Parathyroid adenoma (tissue), 2 donors: Measurements from ENCODE around the gene HECA.

Experiments
- H2AFZ ChIP-seq: fragments of 300-600 bp; sonication (generic); one replicate; pipeline ENCODE4 v1.7.0; 2017; ENCODE audit warnings: antibody characterized with exemption, mild to moderate bottlenecking
- H3K27ac ChIP-seq: fragments of 300-600 bp; sonication (generic); one replicate; pipeline ENCODE4 v1.7.0; 2017
- H3K27me3 ChIP-seq: fragments of 300-600 bp; sonication (generic); one replicate; pipeline ENCODE4 v1.7.0; 2017; ENCODE audit warnings: low read length; ENCODE audit not compliant: control insufficient read depth, insufficient read depth
- H3K36me3 ChIP-seq: fragments of 300-600 bp; sonication (generic); one replicate; pipeline ENCODE4 v1.7.0; 2017; ENCODE audit warnings: low read length; ENCODE audit not compliant: control insufficient read depth, insufficient read depth
- H3K4me1 ChIP-seq: fragments of 300-600 bp; sonication (generic); one replicate; pipeline ENCODE4 v1.7.0; 2017; ENCODE audit warnings: control low read depth
- H3K4me2 ChIP-seq: fragments of 300-600 bp; sonication (generic); one replicate; pipeline ENCODE4 v1.7.0; 2017; ENCODE audit warnings: low read length
- H3K4me3 ChIP-seq: fragments of 300-600 bp; sonication (generic); one replicate; pipeline ENCODE4 v1.7.0; 2017; ENCODE audit warnings: low read depth, low read length
- H3K79me2 ChIP-seq: fragments of 300-600 bp; sonication (generic); one replicate; pipeline ENCODE4 v1.7.0; 2017; ENCODE audit warnings: control low read depth
- H3K9ac ChIP-seq: fragments of 300-600 bp; sonication (generic); one replicate; pipeline ENCODE4 v1.7.0; 2017; ENCODE audit warnings: mild to moderate bottlenecking
- H3K9me3 ChIP-seq: fragments of 300-600 bp; sonication (generic); one replicate; pipeline ENCODE4 v1.7.0; 2017; ENCODE audit warnings: low read length; ENCODE audit not compliant: control insufficient read depth
- TF ChIP-seq, protein P1 (sequence below): fragments of 300-600 bp; sonication (generic); IDR thresholded peaks from one replicate; pipeline ENCODE4 v1.7.0; 2017; ENCODE audit warnings: antibody characterized with exemption, mild to moderate bottlenecking
- donor health status: primary hyperparathyroidism.

HECA gene

DNA sequence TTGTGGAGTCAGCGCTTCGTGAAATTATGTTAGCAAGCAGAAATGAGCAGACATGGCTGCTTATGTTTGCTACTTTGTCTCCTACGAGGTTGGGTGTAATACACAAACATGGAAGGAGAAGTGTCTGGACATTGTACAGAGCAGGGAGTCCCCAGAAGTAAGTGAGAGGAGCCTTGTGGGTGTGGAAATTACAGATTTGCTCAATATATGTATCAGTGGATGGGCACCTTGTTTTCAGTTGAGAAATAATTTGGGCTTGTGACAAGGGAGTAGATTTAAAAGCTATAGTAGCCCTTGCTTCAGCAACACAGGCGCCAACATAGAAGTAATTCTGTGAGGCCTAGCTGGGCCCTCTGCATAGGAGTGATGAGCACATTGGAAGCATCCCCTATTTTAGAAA, 49.2 kb downstream of the HECA start:
- H3K4me3 ChIP-seq = no peak overlapping the region
- H3K4me1 ChIP-seq = no peaks in the 10 kb centered on the region
- H3K79me2 ChIP-seq = no peaks in the 10 kb centered on the region
- TF ChIP-seq, protein P1, sequence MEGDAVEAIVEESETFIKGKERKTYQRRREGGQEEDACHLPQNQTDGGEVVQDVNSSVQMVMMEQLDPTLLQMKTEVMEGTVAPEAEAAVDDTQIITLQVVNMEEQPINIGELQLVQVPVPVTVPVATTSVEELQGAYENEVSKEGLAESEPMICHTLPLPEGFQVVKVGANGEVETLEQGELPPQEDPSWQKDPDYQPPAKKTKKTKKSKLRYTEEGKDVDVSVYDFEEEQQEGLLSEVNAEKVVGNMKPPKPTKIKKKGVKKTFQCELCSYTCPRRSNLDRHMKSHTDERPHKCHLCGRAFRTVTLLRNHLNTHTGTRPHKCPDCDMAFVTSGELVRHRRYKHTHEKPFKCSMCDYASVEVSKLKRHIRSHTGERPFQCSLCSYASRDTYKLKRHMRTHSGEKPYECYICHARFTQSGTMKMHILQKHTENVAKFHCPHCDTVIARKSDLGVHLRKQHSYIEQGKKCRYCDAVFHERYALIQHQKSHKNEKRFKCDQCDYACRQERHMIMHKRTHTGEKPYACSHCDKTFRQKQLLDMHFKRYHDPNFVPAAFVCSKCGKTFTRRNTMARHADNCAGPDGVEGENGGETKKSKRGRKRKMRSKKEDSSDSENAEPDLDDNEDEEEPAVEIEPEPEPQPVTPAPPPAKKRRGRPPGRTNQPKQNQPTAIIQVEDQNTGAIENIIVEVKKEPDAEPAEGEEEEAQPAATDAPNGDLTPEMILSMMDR = no peak
- H2AFZ ChIP-seq = no peak overlapping the region
- H3K27ac ChIP-seq = no peak overlapping the region
- H3K9me3 ChIP-seq = no peaks in the 10 kb centered on the region
- no peak overlapping the region for H3K9ac ChIP-seq
- H3K36me3 ChIP-seq = no peaks in the 10 kb centered on the region
- H3K4me2 ChIP-seq = no peak overlapping the region
- no peaks in the 10 kb centered on the region for H3K27me3 ChIP-seq

DNA sequence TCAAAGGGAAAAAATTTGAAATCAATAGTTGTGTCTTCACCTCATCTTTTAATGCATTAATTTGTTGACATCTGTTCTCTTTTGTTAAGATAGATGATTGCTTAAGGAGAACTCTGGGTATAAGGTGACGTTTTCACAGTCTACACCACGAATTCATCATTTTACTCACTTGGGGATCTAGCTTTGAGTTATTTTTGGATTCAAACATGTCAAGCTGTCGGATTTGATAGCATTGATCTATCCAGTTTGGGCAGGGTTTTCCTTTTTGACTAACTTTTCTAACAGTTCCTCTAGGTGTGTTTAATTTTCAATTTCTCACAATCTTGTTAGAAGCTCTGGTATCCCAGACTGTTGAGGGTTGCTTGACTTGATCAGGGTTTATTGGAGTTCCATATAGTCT, 49.6 kb downstream of the HECA start:
- Histone ChIP-seq H3K4me2 (no peak overlapping the region), H3K79me2 (no peaks in the 10 kb centered on the region)
- TF ChIP-seq, protein P1 = no peak

DNA sequence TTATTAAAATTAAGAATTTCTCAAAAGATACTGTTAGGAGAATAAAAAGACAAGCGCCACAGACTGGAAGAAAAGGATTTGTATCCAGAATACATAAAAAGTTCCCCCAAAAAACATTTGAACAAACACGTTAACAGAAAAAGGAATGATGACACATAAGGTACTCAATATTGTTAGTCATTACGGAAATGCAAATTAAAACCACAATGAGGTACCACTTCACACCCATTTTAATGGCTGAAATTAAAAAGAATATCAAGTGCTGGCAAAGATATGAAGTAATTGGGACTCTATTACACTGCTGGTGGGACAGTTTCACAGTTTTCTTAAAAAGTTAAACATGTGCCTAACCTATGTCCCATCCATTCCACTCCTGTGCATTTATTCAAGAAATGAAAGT, 51.4 kb downstream of the HECA start:
- Histone ChIP-seq H3K79me2 (no peaks in the 10 kb centered on the region), H3K4me1 (no peaks in the 10 kb centered on the region), H3K36me3 (no peaks in the 10 kb centered on the region), H3K27me3 (no peaks in the 10 kb centered on the region), H3K9me3 (no peaks in the 10 kb centered on the region), H3K4me3 (no peak overlapping the region), H3K4me2 (no peak overlapping the region), H3K9ac (no peak overlapping the region), H2AFZ (no peak overlapping the region), H3K27ac (no peak overlapping the region)
- TF ChIP-seq, protein P1 = no peak

More for the DNA sequence above, 49.6 kb downstream of the HECA start:
- no peaks in the 10 kb centered on the region for H3K9me3 ChIP-seq
- H3K4me3 ChIP-seq = no peak overlapping the region
- no peaks in the 10 kb centered on the region for H3K4me1 ChIP-seq
- no peak overlapping the region for H2AFZ ChIP-seq
- H3K27ac ChIP-seq = no peak overlapping the region
- no peaks in the 10 kb centered on the region for H3K27me3 ChIP-seq
- H3K9ac ChIP-seq = no peak overlapping the region
- H3K36me3 ChIP-seq = no peaks in the 10 kb centered on the region

DNA sequence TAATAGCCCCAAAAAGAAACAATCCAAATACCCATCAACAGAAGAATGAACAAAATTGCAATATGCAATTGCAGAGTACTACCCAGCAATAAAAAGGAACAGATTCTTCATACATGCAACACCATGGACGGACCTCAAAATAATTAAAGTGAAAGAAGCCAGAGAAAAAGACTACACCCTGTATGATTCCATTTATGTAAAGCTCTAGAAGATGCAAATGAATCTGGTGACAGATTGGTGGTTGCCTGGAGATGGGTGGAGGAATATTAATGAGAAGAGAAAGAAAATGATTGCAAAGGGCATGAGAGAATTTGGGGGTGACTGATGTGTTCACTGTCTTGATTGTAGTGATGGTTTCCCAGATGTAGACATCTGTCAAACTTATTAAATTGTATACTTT, 51.8 kb downstream of the HECA start:
- H3K36me3 ChIP-seq = no peaks in the 10 kb centered on the region
- H3K9ac ChIP-seq = no peak overlapping the region
- no peaks in the 10 kb centered on the region for H3K4me1 ChIP-seq
- no peak overlapping the region for H2AFZ ChIP-seq
- no peak overlapping the region for H3K4me3 ChIP-seq
- TF ChIP-seq, protein P1 = no peak
- no peaks in the 10 kb centered on the region for H3K27me3 ChIP-seq
- no peak overlapping the region for H3K27ac ChIP-seq
- no peaks in the 10 kb centered on the region for H3K79me2 ChIP-seq
- H3K9me3 ChIP-seq = no peaks in the 10 kb centered on the region
- H3K4me2 ChIP-seq = no peak overlapping the region

DNA sequence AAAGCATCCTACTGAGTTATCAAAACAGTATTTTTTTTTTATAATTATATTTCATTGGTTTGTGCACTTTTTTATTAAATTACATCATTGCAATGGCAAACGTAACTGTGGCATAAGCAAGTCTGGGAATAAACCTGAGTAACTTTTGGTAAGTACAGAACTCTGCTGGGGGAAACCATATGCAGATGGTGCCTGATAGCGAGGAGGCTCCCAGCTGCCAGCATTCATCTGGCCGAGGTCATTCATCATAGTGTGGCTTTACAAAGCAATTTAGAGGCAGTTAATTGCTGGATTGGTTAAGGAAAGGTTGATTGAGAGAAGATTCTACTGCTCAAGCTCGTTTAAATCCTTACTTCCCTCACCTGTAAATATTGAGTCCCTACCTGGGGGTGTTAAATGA, 52.6 kb downstream of the HECA start:
- Histone ChIP-seq H3K4me1 (no peaks in the 10 kb centered on the region), H3K27me3 (no peaks in the 10 kb centered on the region), H3K36me3 (no peaks in the 10 kb centered on the region), H3K27ac (no peak overlapping the region), H3K4me3 (no peak overlapping the region), H2AFZ (no peak overlapping the region), H3K9me3 (no peaks in the 10 kb centered on the region), H3K9ac (no peak overlapping the region), H3K4me2 (no peak overlapping the region), H3K79me2 (no peaks in the 10 kb centered on the region)
- TF ChIP-seq, protein P1 = no peak
